ENCODE results near the gene MYD88.

MYD88 gene

GRCh38 chr3:38100498-38100897, 38.0 kb upstream of the MYD88 start:
- TF ChIP-seq TAF1 (IDR thresholded peaks at IDR 0.05; ENCODE audit: borderline replicate concordance, insufficient read depth, low read length) (no peak), POLR2AphosphoS5 (IDR thresholded peaks at IDR 0.05; ENCODE audit: low read depth, low read length) (no peak), FOXP2 (optimal IDR thresholded peaks at IDR 0.05; ENCODE audit: borderline replicate concordance, extremely low read depth, extremely low read length, insufficient read depth) (no peak), SIN3A (IDR thresholded peaks at IDR 0.05; ENCODE audit: borderline replicate concordance, insufficient read depth, low read length) (no peak), REST (IDR thresholded peaks at IDR 0.05; ENCODE audit: insufficient read depth in 1 of 2, low read depth in 2 of 2, low read length in 2 of 2) (no peak)

- TF ChIP-seq REST (IDR thresholded peaks at IDR 0.05; ENCODE audit: insufficient read depth in 1 of 2, low read depth in 2 of 2, low read length in 2 of 2), result no peak
- TF ChIP-seq POLR2AphosphoS5 (IDR thresholded peaks at IDR 0.05; ENCODE audit: low read depth, low read length), result no peak
- no peak for TF ChIP-seq TAF1 (IDR thresholded peaks at IDR 0.05; ENCODE audit: borderline replicate concordance, insufficient read depth, low read length)
- TF ChIP-seq FOXP2 (optimal IDR thresholded peaks at IDR 0.05; ENCODE audit: borderline replicate concordance, extremely low read depth, extremely low read length, insufficient read depth), result no peak
- no peak for TF ChIP-seq SIN3A (IDR thresholded peaks at IDR 0.05; ENCODE audit: borderline replicate concordance, insufficient read depth, low read length)
Measured at GRCh38 chr3:38101811-38102443, 36.5 kb upstream of the MYD88 start.

GRCh38 chr3:38102444-38102814, 36.0 kb upstream of the MYD88 start:
- TF ChIP-seq TAF1 (IDR thresholded peaks at IDR 0.05; ENCODE audit: borderline replicate concordance, insufficient read depth, low read length), result no peak
- TF ChIP-seq FOXP2 (optimal IDR thresholded peaks at IDR 0.05; ENCODE audit: borderline replicate concordance, extremely low read depth, extremely low read length, insufficient read depth), result no peak
- no peak for TF ChIP-seq REST (IDR thresholded peaks at IDR 0.05; ENCODE audit: insufficient read depth in 1 of 2, low read depth in 2 of 2, low read length in 2 of 2)
- no peak for TF ChIP-seq POLR2AphosphoS5 (IDR thresholded peaks at IDR 0.05; ENCODE audit: low read depth, low read length)
- TF ChIP-seq SIN3A (IDR thresholded peaks at IDR 0.05; ENCODE audit: borderline replicate concordance, insufficient read depth, low read length), result no peak

GRCh38 chr3:38105525-38105924, 32.9 kb upstream of the MYD88 start:
- no peak for TF ChIP-seq SIN3A (IDR thresholded peaks at IDR 0.05; ENCODE audit: borderline replicate concordance, insufficient read depth, low read length)
- TF ChIP-seq POLR2AphosphoS5 (IDR thresholded peaks at IDR 0.05; ENCODE audit: low read depth, low read length), result no peak
- TF ChIP-seq TAF1 (IDR thresholded peaks at IDR 0.05; ENCODE audit: borderline replicate concordance, insufficient read depth, low read length), result no peak
- TF ChIP-seq REST (IDR thresholded peaks at IDR 0.05; ENCODE audit: insufficient read depth in 1 of 2, low read depth in 2 of 2, low read length in 2 of 2), result no peak
- TF ChIP-seq FOXP2 (optimal IDR thresholded peaks at IDR 0.05; ENCODE audit: borderline replicate concordance, extremely low read depth, extremely low read length, insufficient read depth), result no peak

All from PFSK-1 (cell line).